GM21390 (cell line): ENCODE measurements around the gene SOCS2.
A peak's percentile ranks its signal among the peaks of the same experiment; 100 is the strongest.
"Not testable (repeated sequence)": the region's sequence is repeated elsewhere in the genome, so short reads cannot be mapped to it uniquely, and the experiment has no call there.

Source experiments
- ATAC-seq: cut with Tn5 transposase; IDR thresholded peaks from one replicate; pipeline ENCODE4 v1.9.1; 2021; ENCODE audit not compliant: unreplicated experiment

Gene SOCS2, protein sequence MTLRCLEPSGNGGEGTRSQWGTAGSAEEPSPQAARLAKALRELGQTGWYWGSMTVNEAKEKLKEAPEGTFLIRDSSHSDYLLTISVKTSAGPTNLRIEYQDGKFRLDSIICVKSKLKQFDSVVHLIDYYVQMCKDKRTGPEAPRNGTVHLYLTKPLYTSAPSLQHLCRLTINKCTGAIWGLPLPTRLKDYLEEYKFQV

DNA sequence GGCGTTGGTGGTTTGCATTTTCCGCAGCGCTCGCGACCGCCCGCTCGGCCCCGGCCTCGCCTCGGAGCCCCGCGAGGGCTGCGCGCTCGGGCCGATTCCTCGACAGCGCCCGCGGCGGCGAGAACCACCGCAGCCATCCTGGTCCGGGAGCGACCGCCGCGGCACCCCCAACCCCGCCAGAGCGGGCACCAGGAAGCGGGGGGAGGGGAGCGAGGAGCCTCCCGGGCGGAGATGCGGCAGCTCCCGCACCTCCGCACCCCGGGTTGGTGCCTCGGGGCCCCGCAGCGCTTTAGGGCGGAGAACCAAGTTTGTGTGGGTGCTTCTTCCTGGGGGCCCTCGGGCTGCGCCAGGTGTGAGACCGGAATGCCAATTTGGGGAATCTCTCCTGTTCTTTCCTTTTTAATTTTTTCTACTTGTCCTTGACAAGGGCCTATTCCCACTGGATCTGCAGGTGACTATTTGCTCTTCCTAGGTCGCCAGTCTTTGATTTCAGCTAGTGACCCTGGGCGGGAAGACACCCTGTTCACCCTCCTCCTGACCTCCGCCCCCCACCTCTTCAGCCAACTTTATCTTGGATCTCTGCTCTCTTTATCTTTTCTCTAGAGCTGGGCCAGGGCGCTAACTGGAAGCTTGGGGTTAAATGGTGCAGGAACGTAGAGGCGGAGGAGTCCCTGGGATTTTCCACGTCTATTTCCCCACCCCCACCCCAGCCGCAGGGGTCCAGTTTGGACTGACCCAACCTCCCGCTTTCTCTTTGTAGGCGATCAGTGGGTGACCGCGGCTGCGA, at the start of gene SOCS2:
SOCS2 (plus strand) TSS at position 751 of the 787 bp plus-strand sequence. CDS start 223 bp downstream, outside the sequence.
- no peak for ATAC-seq

DNA sequence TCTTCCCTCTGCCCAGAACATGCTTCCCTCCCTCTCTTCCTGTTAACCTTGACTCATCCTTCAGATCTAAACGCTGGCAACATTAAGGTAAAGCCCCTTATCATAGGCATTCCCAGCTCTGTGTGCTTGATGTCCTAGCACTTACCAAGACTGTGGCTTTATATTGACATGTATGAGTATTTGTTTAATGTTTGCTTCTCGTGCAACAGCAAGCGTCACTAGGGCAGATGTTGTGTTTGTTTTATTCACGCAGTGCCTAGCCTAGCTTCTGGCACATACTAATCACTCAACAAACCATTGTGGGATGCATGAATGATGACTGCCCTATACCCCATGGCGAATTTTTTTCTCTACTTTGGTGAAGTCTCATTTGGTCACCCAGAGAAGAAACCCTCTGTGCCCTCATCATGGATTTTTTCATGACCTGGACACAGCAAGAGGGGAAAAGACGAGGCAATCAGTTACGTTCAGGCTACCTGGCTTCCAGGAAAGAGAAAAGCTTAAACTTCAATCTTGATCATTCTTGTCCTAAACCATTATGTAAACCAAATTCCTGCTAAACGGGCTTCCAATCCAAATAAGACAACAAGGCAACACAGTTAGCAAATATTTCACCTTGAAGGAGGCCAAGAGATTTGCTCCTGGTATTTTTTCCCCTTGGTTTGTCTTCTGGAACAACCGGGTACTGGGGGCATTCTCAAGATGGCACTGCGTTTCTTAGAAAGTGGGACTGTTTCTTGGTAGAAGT, 47.9 kb upstream of the SOCS2 start:
- no peak for ATAC-seq

DNA sequence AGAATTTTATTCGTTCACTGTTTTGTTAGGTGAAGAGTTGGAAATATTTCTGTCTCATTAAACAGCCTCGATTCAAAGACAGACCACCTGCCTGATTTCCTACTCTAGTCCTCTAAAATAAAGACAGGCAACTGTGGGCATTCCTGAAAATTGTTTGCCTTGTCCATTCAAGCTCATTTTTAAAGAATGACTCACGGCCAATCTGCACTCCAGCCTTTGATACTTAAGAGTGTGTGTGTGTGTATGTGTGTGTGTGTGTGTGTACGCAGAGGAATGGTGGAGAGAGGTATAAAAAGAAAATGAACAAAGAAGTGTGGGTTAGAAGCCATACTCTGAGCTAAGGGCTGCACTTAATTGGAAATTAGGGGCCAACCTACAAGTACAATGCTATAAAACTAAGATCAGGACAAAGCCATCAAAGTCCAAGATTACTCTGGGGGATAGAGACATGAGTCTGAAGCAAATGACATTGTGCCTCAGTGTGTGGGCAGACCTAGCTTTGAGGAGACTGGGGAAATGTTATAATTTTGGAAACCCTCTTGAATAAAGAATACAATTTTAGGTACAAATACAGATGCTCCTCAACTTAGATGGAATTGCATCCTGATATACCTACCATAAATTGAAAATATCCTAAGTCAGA, 45.6 kb upstream of the SOCS2 start:
- ATAC-seq = no peak

DNA sequence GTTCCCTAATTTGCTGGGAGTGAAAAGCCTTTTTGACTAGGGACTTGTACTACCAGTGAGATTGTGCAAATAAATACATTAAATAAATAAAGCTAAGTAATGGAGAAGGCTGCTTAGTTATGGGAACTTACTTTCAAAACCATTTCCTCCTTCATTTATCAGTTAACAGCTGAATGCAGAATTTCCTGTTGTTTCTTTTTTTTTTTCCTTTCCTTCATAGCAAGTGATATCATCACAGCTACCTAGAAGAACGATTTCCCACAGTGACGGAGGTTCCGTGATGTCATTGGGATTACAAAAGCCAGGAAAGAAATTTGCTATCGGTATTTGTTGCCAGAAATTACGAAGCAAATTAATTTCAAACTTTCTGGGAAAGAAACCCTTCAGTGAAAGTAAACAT, 42.1 kb upstream of the SOCS2 start:
- ATAC-seq = no peak

DNA sequence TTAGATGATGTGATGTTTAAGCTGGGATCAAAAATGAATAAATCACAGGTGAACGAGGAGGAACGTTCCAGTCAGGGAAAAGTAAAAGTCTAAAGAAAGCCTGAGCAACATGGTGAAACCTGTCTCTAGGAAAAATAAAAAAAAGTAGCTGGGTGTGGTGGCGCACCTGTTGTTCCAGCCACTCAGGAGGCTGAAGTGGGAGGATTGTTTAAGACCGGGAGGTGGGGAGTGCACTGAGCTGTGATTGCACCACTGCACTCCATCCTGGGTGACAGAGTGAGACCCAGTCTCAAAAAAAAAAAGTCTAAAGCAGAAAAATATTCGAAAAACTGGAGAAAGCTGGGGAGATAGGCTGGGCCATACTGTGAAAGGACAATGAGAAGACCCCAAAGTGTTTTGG, 39.2 kb upstream of the SOCS2 start:
- ATAC-seq = no peak

DNA sequence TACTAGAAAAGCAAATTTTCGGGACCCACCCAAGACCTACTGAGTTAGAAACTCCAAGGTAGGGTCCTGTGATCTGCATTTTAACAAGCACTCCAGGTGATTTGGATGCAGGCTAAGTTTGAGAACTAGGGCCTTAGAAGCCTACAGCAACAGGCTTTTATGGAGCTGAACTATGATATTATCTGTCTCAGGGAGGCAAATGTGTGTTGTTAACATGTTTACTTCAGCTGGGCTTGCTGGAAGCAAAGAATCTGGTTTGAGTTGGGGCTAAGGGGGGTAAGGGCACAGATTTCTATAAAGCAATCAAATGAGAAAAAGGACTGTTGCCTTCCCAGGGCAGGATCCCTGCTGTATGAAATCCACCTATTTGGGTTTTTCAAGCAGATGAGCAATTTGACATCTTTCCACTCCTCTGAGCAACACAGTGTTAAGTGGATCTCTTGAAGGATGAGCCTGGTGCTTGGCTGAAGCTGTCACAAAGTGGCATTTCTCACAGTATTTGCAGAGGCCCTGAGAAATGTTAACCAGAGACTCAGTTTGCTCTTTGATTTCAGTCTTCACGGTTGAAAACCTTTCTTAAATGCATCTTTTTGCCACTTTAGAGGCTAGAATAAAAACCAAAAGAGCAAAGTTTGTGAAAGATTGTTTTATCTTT, 36.2 kb upstream of the SOCS2 start:
- ATAC-seq = peak; percentile 44

DNA sequence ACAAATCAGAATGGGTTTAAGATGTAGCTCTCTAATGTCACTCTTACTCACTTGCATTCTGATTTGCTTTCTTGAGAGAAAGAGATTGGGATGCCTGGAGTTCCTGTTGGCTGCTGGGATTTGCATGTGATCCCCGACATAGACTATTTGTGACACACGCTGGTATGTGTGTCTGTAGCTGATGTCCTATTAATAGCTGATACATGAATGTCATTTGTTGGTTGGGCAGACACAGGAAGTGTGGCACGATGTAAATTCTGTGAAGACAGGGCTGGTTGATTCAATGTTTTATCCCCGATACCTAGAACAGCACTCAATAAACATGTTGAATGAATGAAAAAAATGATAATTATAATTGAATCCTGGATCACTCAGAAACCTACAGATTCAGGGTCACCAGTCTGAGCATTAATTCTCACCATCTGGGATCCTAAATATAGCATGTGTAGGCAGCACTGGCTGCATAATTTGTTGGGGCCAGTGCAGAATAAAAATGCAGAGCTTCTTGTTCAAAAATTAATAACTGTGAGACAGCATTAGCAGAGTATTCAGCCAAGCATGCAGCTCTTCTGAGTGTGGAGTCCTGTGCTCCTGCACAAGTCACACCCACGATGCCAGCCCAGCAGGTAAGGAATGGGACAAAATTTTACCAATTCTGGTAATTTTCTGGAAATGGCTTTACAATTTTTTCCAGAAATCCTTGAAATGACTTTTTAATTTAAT, 35.5 kb upstream of the SOCS2 start:
- ATAC-seq = peak; percentile 91

DNA sequence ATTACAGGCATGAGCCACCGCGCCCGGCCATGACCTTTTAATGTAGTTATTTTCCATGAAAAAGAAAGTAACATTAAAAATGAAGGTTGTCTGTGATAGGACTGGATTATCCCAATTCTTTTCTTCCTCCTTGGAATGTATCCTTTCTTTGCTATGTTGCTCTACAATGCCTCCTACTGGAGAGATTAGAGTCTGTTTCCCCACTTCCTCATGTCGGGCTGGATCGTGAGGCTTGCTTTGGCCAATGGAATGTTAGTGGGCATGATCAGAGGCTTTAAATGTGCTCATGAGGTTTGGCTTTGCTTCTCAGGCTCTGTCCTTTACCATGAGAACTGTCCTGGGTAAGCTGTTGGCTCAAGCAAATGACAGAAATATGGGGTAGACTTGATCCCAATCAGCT, 34.7 kb upstream of the SOCS2 start:
- ATAC-seq = no peak

DNA sequence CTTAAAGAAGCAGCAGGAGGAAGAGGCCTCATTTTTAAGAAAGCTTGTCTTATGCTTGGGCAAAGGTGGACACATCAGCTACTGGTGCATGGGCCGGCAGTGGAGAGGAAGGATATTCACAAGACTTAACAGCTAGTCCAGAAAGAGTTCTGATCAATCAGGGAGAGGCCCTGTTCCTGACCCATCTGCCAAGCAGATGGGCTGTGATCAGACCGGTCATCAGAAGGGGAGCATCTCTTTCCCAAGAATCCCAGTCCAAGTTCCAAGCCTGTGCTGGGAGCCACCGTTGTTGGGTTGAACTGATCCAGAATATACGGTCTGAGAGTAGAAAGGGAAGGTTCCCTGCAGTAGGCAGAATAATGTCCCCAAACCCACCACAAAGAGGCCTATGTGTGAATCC, 32.7 kb upstream of the SOCS2 start:
- ATAC-seq = no peak

DNA sequence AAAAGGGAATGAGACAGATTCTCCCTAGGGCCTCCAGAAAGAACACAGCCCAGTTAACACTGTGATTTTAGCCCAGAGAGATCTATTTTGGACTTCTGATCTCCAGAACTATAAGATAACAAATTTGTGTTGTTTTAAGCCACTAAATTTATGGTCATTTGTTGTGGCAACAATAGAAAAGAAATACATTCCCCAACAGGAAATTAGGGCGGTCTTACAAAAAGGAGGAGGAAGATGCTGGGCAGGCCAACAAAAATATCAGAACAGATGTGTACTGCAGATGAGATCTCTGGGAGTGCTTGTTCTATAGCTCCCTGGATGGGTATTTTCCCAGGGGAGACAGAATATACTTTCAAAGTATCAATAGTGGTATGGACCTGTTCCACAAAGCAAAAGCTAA, 32.0 kb upstream of the SOCS2 start:
- no peak for ATAC-seq

DNA sequence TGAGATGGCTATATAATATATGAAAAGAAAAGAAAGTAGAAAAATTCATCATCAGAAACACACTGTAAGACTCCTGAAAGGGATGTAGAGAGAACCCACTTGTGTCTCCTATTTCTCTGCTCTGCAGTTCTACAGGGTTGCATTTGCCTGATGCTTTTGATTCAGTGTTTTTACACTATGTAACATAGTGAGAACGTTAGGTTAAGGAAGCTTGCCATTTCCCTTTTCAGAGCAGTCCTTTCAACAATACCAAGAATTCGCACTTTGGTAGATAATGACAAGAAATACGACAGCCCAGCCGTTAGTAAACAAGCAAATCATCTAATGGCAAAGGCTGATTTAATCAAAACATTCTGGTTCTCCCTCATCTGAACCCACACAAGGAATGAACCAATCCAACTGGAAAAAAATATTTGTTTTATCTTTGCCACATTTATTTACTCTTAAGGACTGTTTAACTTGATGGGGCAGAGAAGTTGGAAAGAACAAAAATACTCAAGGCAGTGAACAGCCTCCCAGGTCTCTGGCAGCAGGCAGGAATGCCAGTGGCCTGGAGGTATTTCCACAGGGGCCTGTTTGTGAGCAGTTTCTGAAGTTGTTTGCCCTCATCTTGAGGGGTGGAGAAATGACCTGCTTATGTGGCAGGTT, 30.8 kb upstream of the SOCS2 start:
- ATAC-seq = no peak

DNA sequence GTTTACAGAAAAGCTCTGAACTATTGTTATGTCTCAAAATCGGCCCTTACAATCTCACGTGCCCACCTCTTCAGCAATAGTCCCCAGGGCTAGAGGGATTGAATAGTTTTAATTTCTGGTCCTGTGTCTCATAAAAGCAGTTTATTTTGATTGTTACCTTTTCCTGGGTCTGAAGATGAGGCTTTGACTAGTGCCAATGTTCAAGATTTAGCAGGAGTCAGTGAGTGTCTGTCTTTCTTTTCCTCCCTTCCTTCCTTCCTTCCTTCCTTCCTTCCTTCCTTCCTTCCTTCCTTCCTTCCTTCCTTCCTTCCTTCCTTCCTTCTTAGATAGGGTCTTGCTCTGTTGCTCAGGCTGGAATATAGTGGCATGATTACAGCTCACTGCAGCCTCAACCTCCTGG, 24.7 kb upstream of the SOCS2 start:
- ATAC-seq = no peak

DNA sequence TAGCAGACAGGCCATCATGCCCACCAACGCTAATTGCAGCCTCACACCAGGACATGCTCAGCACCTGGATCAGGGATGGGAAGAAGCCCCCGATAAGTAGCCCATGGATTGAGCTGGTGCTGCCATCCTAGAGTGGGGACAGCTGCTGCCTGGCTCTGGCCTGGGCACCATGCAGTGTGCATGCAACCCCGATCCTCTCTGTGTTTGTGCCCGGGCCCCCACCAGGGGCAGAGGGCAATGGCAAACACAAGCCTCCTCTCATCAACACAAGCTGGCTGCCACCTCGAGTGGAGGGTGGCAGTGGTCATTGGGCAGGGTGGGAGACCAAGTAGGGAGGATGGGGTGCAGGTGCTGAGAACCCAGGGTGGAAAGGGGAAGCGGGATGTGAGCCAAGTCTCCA, 23.3 kb upstream of the SOCS2 start:
- ATAC-seq = no peak

DNA sequence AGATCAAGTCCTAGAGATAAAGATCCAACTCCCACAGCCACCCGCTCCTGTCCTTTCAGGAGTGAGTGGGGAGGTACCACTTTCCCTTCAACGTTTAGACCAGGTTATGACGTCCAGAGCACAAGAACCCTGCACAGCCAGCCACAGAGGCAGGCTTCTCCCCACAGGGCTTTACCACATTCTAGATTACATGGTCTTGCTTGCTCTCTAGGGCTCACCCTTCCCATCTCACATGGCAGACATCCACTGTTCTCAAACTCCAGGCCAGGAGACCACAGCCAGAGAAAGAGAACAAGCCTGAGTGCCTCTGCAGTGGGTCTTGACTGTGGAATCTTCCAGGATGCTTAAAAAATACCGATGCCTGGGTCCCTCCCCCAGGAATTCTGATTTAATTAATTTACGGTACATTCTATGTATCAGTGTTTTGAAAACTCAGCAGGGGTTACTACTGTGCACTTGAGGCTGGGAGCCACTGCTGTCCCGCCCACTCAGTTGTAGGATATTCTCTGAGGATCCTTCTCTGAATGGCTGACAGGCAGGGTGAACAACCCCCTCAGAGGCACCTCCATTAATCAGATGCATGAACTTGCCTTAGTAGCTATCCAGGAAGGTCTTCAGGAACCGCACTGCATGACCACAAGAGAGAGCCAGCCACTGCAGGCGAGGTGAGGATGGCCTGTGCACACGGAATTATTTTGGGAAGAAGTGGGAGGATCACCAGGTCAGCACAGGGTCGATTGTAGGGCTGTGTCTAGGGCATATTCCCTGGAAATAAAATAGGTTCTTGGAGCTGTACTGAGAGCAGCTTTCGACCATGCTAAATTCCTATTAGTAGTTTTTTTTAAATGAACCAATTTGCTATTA, 21.5 kb upstream of the SOCS2 start:
- no peak for ATAC-seq

DNA sequence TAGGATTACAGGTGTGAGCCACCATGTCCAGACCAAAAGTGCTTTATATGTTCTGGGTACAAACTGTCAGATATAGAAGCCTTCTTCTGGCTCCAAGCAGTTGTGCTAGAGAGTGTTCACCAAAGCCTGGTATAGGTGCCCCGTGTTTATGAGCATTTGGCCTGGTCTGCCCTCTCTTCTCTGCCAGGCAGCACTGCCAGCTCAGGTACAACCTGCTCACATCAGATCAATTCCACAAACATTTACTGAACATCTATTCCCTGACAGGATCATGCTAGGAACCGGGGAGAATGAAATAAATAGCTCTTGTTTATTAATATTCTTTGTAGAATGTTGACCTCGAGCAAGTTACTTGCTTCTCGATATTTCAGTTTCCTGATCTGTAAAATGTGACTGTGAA, 20.0 kb upstream of the SOCS2 start:
- no peak for ATAC-seq

DNA sequence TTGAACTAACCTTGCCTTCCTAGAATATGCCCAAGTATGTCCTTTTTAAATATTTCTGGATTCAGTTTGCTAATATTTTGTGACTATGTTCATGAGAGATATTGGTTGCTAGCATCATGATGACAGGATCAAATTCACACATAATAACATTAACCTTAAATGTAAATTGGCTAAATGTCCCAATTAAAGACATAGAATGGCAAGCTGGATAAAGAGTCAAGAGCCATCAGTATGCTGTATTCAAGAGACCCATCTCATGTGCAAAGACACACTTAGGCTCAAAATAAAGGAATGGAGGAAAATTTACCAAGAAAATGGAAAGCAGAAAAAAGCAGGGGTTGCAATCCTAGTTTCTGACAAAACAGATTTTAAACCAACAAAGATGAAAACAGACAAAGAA, 14.6 kb upstream of the SOCS2 start:
- ATAC-seq = not testable (repeated sequence)

DNA sequence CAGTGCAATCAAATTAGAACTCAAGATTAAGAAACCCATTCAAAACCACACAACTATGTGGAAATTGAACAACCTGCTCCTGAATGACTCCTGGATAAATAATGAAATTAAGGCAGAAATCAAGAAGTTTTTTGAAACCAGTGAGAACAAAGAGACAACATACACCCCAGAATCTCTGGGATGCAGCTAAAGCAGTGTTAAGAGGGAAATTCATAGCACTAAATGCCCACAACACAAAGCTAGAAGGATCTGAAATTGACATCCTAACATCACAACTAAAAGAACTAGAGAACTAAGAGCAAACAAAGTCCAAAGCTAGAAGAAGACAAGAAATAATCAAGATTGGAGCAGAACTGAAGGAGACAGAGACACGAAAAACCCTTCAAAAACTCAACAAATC, 13.8 kb upstream of the SOCS2 start:
- ATAC-seq = not testable (repeated sequence)

DNA sequence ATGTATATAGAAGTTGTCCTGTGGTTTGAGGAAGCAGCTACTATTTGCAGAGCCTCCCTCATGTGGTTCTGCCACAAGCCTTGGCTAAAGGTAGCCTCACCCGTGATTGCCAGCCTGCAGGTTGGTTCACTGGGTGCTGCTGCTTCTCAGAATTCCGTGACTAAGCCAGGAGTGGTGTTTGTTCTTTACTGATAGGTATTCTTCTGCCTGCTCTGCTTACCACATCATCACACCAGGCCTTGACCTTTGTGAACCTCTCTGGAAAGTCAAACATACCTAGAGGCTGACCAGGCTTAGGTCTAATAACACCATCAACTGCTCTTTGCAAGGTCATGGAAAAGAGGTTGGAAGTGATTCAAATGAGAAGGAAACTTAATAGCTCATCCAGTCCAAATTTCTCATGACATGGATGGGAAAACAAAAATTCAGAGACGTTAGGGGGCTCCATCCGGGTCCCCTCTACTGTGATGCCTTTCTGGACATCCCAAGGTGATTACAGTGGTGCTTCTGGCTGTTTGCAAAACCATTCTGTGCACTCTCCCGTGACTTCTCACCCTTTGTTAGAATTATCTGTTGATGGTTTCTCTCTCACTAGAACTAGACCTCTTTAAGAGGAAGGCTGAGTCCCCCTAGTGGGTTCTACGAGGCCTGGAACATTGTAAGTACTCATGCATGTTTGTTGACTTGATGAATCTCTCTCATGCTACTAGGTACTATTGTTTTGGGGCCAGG, 8.5 kb upstream of the SOCS2 start:
- ATAC-seq = no peak
